Neutrophil (primary cell): ENCODE measurements around the gene CBLIF.
"Not testable (repeated sequence)": the region's sequence is repeated elsewhere in the genome, so short reads cannot be mapped to it uniquely, and the experiment has no call there.

ENCODE experiments used
- H3K27ac ChIP-seq: fragments of 200-600 bp; sonication (generic); 2 replicates; pipeline ENCODE4 v1.5.1; 2016; ENCODE audit warnings: mild to moderate bottlenecking, moderate library complexity
- H3K27me3 ChIP-seq: fragments of 200-600 bp; sonication (generic); 2 replicates; pipeline ENCODE4 v1.6.0; 2016; ENCODE audit warnings: mild to moderate bottlenecking
- H3K36me3 ChIP-seq: fragments of 200-600 bp; sonication (generic); 2 replicates; pipeline ENCODE4 v1.5.1; 2017
- H3K4me1 ChIP-seq, 2 experiments: fragments of 200-600 bp in 1 of 2; sonication (generic) in 1 of 2; 1 replicate in 1 of 2; 2 replicates in 1 of 2; pipeline versions ENCODE4 v1.5.1 to v1.6.1; 2013 to 2016; ENCODE audit warnings: low read depth in 1 of 2, low read length in 1 of 2, mild to moderate bottlenecking in 1 of 2, moderate library complexity in 1 of 2; ENCODE audit not compliant: control insufficient read depth in 1 of 2, insufficient read depth in 1 of 2
- H3K4me3 ChIP-seq, 2 experiments: fragments of 200-600 bp in 1 of 2; sonication (generic) in 1 of 2; 1 replicate in 1 of 2; 2 replicates in 1 of 2; pipeline ENCODE4 v1.5.1; 2013 to 2016; ENCODE audit warnings: low read depth in 1 of 2, low read length in 1 of 2, mild to moderate bottlenecking in 1 of 2, moderate library complexity in 1 of 2
- H3K9me3 ChIP-seq: fragments of 200-600 bp; sonication (generic); 2 replicates; pipeline ENCODE4 v1.5.1; 2016
- TF ChIP-seq, protein P1 (sequence below): fragments of 200-600 bp; sonication (generic); IDR thresholded peaks from 2 replicates; pipeline ENCODE4 v1.5.1; 2016; ENCODE audit warnings: antibody characterized with exemption

Gene CBLIF

DNA sequence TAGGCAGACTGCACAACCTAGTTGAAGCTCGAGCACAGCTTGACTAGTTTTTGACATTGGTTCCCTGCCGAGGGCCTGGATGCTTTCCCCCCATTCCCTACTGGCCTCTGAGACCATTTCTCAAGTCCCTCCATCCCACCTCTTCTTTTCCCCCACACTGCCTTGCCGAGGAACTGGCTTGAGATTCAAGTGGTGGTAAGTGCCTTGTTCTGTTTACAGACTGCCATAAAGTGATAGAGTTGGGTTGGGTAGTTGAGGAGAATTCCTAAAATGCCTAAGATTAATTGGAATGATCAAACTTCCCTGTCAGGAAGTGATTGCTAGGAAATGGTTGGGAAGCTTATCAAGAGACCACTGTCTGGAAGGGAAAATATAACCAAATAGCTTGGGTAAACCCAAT lies 50.9 kb downstream of the CBLIF start:
- TF ChIP-seq, protein P1, sequence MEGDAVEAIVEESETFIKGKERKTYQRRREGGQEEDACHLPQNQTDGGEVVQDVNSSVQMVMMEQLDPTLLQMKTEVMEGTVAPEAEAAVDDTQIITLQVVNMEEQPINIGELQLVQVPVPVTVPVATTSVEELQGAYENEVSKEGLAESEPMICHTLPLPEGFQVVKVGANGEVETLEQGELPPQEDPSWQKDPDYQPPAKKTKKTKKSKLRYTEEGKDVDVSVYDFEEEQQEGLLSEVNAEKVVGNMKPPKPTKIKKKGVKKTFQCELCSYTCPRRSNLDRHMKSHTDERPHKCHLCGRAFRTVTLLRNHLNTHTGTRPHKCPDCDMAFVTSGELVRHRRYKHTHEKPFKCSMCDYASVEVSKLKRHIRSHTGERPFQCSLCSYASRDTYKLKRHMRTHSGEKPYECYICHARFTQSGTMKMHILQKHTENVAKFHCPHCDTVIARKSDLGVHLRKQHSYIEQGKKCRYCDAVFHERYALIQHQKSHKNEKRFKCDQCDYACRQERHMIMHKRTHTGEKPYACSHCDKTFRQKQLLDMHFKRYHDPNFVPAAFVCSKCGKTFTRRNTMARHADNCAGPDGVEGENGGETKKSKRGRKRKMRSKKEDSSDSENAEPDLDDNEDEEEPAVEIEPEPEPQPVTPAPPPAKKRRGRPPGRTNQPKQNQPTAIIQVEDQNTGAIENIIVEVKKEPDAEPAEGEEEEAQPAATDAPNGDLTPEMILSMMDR: no peak
- peaks cover 100% of the 10 kb centered on the region for H3K36me3 ChIP-seq
- no peak overlapping the region for H3K4me3 ChIP-seq
- no peaks in the 10 kb centered on the region for H3K4me1 ChIP-seq
- no peaks in the 10 kb centered on the region for H3K9me3 ChIP-seq
- H3K27me3 ChIP-seq: no peaks in the 10 kb centered on the region
- H3K27ac ChIP-seq: no peak overlapping the region

DNA sequence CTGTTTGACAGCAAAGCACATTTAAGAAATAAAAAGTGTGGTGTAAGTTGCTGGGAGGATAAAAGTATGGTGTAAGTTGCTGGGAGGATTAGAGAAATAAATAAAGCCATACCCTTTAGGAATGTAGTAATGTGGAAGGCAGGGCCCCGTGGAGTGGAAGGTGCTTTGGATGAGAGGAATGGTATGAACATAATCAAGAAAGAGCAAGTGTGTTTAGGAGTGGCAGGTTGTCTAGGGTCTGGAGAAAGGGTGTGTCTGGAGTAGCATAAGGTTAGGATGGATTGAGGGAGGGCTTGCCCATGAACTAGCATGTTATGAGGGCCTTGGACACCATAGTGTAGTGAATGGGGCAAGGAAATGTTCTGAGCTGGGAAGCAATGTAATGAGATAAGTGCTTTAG lies 52.8 kb downstream of the CBLIF start:
- no peaks in the 10 kb centered on the region for H3K9me3 ChIP-seq
- H3K27ac ChIP-seq: no peak overlapping the region
- no peak overlapping the region for H3K4me3 ChIP-seq
- H3K27me3 ChIP-seq: no peaks in the 10 kb centered on the region
- H3K4me1 ChIP-seq: peaks cover 0 to 2% of the 10 kb centered on the region in 2 experiments
- TF ChIP-seq, protein P1: no peak
- H3K36me3 ChIP-seq: peaks cover 100% of the 10 kb centered on the region

DNA sequence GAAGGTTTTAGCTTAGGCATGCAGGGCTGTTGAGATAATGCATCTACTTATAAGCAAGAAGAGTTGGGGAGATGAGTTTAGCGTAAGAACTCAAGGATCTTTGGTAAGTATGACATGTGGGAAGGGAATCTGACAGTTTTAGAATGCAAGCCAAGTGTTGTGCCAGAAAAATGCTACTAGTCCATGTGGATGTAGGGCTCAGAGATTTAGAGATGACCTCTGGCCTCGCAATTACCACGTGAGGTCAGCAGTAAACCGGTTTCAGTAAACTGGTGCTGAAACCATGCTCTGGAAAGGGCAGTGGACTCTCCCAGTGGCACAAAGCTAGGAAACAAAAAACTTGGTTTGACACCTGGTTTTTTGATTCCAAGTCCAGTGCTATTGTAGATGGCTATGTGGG lies 53.7 kb downstream of the CBLIF start:
- Histone ChIP-seq H3K27ac (no peak overlapping the region), H3K27me3 (no peaks in the 10 kb centered on the region), H3K9me3 (no peaks in the 10 kb centered on the region), H3K4me1 (peaks cover 7 to 11% of the 10 kb centered on the region in 2 experiments), H3K36me3 (peaks cover 99% of the 10 kb centered on the region), H3K4me3 (no peak overlapping the region)
- TF ChIP-seq, protein P1: no peak

GRCh38 chr11:59787816-59788215 lies 57.5 kb downstream of the CBLIF start:
- Histone ChIP-seq H3K4me3 (no peak overlapping the region), H3K4me1 (peaks cover 9 to 15% of the 10 kb centered on the region in 2 experiments), H3K36me3 (peaks cover 84% of the 10 kb centered on the region), H3K27me3 (no peaks in the 10 kb centered on the region), H3K27ac (peak overlapping the region; percentile 78), H3K9me3 (no peaks in the 10 kb centered on the region)
- TF ChIP-seq, protein P1: no peak

GRCh38 chr11:59787255-59787588 lies 58.1 kb downstream of the CBLIF start:
- Histone ChIP-seq H3K4me3 (no peak overlapping the region), H3K27me3 (no peaks in the 10 kb centered on the region), H3K27ac (peak overlapping the region; percentile 78), H3K36me3 (peaks cover 82% of the 10 kb centered on the region), H3K9me3 (no peaks in the 10 kb centered on the region), H3K4me1 (peaks cover 9 to 15% of the 10 kb centered on the region in 2 experiments)
- TF ChIP-seq, protein P1: no peak

DNA sequence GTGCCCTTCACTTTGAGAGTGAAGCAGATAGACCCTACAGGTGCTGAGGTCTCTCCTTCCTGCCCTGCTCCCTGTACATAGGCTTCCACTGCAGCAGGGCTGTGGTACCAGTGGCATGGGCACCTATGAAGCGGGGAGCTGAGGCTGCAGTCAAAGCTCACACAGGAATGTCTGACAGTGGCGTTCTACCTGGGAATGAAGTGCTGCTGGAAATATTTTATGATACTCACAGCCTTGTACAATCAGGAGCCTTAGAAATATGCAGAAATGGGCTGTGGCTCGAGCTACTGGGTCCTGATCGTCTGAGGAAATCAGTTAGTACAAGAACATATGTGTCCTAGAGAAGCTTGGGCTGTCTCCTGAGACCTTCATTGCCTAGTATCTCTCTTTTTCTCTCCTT lies 59.5 kb downstream of the CBLIF start:
- TF ChIP-seq, protein P1: no peak

DNA sequence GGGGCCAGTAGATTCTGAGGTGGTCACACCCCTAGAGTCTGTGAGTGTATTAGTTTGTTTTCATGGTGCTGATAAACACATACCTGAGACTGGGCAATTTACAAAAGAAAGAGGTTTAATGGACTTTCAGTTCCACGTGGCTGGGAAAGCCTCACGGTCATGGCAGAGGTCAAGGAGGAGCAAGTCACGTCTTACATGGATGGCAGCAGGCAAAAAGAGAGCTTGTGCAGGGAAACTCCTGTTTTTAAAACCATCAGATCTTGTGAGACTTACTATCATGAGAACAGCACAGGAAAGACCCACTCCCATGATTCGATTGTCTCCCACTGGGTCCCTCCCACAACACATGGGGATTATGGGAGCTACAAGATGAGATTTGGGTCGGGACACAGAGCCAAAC lies 60.9 kb downstream of the CBLIF start:
- not testable (repeated sequence) for H3K4me3 ChIP-seq, H3K9me3 ChIP-seq, H3K27me3 ChIP-seq
- Histone ChIP-seq H3K36me3 (peaks cover 77% of the 10 kb centered on the region), H3K4me1 (peaks cover 9 to 18% of the 10 kb centered on the region in 2 experiments), H3K27ac (peak overlapping the region; percentile 52)

More for the DNA sequence above, 59.5 kb downstream of the CBLIF start:
- no peaks in the 10 kb centered on the region for H3K9me3 ChIP-seq
- peak overlapping the region; percentile 52 for H3K27ac ChIP-seq
- H3K4me3 ChIP-seq: no peak overlapping the region
- H3K4me1 ChIP-seq: peaks cover 9 to 15% of the 10 kb centered on the region in 2 experiments
- peaks cover 77% of the 10 kb centered on the region for H3K36me3 ChIP-seq
- no peaks in the 10 kb centered on the region for H3K27me3 ChIP-seq
